Activated naive CD8-positive, alpha-beta T cell treated with anti-CD3 and anti-CD28 coated beads, Interleukin-2, amount 10 ng/mL, durations not matched to agents 7 days and 5 days (primary cell): ENCODE data around the gene SPATA21. TPM values are rescaled to one million over a fixed set of nuclear protein-coding genes. Genes with fewer than 3 reads are reported as not detected.

ENCODE experiments used
- ATAC-seq: fragments of 150-1000 bp; cut with Tn5 transposase; one replicate; pipeline ENCODE4 v1.10.0; 2021; ENCODE audit warnings: low read depth, moderate library complexity
- POLR2A ChIA-PET: fragments of 350-600 bp; sonication (Branson Sonifier 250); formaldehyde crosslinking; loops from one replicate; lab custom pipeline; 2021; ENCODE audit warnings: antibody characterized with exemption; lab: Charles Lee
- DNase-seq: peaks from one replicate; pipeline ENCODE4 v3.0.0; 2021
- H3K27ac Mint-ChIP-seq: one replicate; pipeline ENCODE4 v1.8.0; 2022; ENCODE audit warnings: mild to moderate bottlenecking, mixed read lengths
- H3K27me3 Mint-ChIP-seq: one replicate; pipeline ENCODE4 v1.8.0; 2022; ENCODE audit warnings: mild to moderate bottlenecking, moderate library complexity, mixed read lengths
- H3K36me3 Mint-ChIP-seq: one replicate; pipeline ENCODE4 v1.8.0; 2021; ENCODE audit warnings: mild to moderate bottlenecking, mixed read lengths
- H3K4me1 Mint-ChIP-seq: one replicate; pipeline ENCODE4 v1.8.0; 2021; ENCODE audit warnings: mixed read lengths
- H3K4me3 Mint-ChIP-seq: one replicate; pipeline ENCODE4 v1.8.0; 2022; ENCODE audit warnings: mild to moderate bottlenecking, moderate library complexity, mixed read lengths
- H3K9me3 Mint-ChIP-seq: one replicate; pipeline ENCODE4 v1.8.0; 2021; ENCODE audit warnings: mixed read lengths
- total RNA-seq, 2 experiments: library from RNA; stranded (reverse); gene quantifications; one replicate each; pipeline ENCODE4 v1.2.3, GENCODE V29; 2021

SPATA21 gene
- total RNA-seq, 2 experiments from 2014 or later: not detected

- no peaks in the 10 kb centered on the region for H3K27me3 Mint-ChIP-seq
- no peak overlapping the region for H3K27ac Mint-ChIP-seq
- no peaks in the 10 kb centered on the region for H3K9me3 Mint-ChIP-seq
- no peak for DNase-seq
- POLR2A ChIA-PET: interaction anchor here (1.1 to 3.2 kb wide), 4 partner anchors 8 to 73 kb away, joined by 3 to 11 read pairs (median 8); partner anchors contain the start of genes FBXO42, NECAP2 and SZRD1
- peaks cover 14% of the 10 kb centered on the region for H3K4me1 Mint-ChIP-seq
- no peaks in the 10 kb centered on the region for H3K36me3 Mint-ChIP-seq
- no peak overlapping the region for H3K4me3 Mint-ChIP-seq
- ATAC-seq: no peak
These were observed 11.8 kb downstream of the SPATA21 start for GRCh38 chr1:16425125-16426025.

DNA sequence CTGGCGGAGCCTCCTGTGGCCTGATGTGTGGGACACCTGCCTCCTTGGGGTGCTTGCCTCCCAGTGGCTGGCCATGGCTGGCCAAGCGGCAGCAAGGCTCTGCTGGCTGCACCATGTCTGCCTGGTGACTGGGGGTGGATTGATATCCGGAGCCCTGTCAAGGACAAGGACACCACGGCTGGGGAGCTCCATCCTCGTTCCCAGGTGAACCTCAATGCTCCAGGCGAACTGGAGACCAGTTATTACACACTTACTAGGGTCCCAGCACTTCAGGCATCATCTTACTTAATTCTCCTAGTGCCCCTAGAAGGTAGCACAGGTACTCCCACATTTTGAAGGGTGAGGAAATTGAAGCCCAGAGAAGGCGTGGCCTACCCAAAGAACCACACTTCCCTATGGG is 15.2 kb downstream of the SPATA21 start:
- Mint-ChIP-seq H3K4me3 (no peak overlapping the region), H3K9me3 (no peaks in the 10 kb centered on the region), H3K4me1 (peaks cover 28% of the 10 kb centered on the region), H3K27ac (peak overlapping the region; percentile 94), H3K27me3 (no peaks in the 10 kb centered on the region), H3K36me3 (no peaks in the 10 kb centered on the region)
- ATAC-seq (no peak), DNase-seq (no peak)
- POLR2A ChIA-PET: interaction anchor here (1.9 to 4.0 kb wide), 2 partner anchors 18 to 92 kb away, joined by 5 to 28 read pairs; partner anchors contain the start of gene NECAP2

GRCh38 chr1:16421201-16421600 is 16.0 kb downstream of the SPATA21 start:
- peaks cover 28% of the 10 kb centered on the region for H3K4me1 Mint-ChIP-seq
- no peaks in the 10 kb centered on the region for H3K36me3 Mint-ChIP-seq
- no peak for DNase-seq
- H3K4me3 Mint-ChIP-seq: peak overlapping the region; percentile 68
- H3K27ac Mint-ChIP-seq: peak overlapping the region; percentile 94
- POLR2A ChIA-PET: interaction anchor here (1.2 to 4.0 kb wide), 9 partner anchors 16 to 92 kb away, joined by 3 to 28 read pairs (median 7); partner anchors contain the start of genes FBXO42, NECAP2 and SZRD1
- H3K9me3 Mint-ChIP-seq: no peaks in the 10 kb centered on the region
- ATAC-seq: peak; percentile 41
- peaks cover 3% of the 10 kb centered on the region for H3K27me3 Mint-ChIP-seq

- Mint-ChIP-seq H3K36me3 (no peaks in the 10 kb centered on the region), H3K4me1 (peaks cover 28% of the 10 kb centered on the region), H3K27me3 (peaks cover 4% of the 10 kb centered on the region), H3K27ac (peak overlapping the region; percentile 94), H3K4me3 (peak overlapping the region; percentile 68), H3K9me3 (no peaks in the 10 kb centered on the region)
- ATAC-seq (peak; percentile 97), DNase-seq (peak; percentile 69)
- POLR2A ChIA-PET: interaction anchor here (0.6 to 4.0 kb wide), 11 partner anchors 15 to 93 kb away, joined by 3 to 28 read pairs (median 7); partner anchors contain the start of genes FBXO42, NECAP2 and SZRD1
These were observed 16.7 kb downstream of the SPATA21 start for GRCh38 chr1:16420424-16421118.

DNA sequence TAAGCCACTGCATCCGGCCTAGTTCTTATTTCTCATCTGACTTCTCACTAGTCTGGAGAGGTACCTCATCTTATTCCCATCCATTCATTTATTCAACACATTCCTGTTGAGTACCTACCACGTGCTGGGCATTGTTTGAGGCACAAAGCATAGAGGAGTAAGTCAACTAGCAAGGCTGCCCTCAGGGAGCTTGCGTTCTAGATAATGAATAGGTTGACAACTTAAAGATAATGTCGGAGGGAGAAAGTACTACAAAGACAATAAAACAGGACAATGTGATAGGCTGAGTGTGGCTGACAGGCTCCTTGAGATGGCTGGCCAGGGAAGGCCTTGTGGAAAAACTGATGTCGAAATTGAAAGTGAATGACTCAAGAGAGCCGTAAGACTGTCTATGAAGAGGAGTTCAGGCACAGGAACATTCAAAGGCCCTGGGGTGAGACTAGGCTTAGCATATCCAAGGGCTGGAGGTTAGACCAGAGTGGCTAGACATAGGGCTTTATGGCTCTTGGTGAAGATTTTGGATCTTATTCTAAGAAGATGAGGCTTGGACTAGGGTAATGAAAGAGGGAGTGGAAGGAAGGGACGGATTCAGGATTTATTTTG is 18.3 kb downstream of the SPATA21 start:
- H3K4me1 Mint-ChIP-seq: peaks cover 28% of the 10 kb centered on the region
- POLR2A ChIA-PET: interaction anchor here (1.0 kb wide), 1 partner anchor 11 kb away, joined by 3 read pairs; no protein-coding TSS in a partner anchor
- no peak overlapping the region for H3K4me3 Mint-ChIP-seq
- DNase-seq: no peak
- H3K27me3 Mint-ChIP-seq: peaks cover 4% of the 10 kb centered on the region
- H3K36me3 Mint-ChIP-seq: no peaks in the 10 kb centered on the region
- no peaks in the 10 kb centered on the region for H3K9me3 Mint-ChIP-seq
- peak overlapping the region; percentile 63 for H3K27ac Mint-ChIP-seq
- ATAC-seq: no peak

GRCh38 chr1:16413191-16413590 is 24.0 kb downstream of the SPATA21 start:
- ATAC-seq: no peak
- no peak overlapping the region for H3K4me3 Mint-ChIP-seq
- POLR2A ChIA-PET: no interaction called here
- H3K27ac Mint-ChIP-seq: no peak overlapping the region
- H3K36me3 Mint-ChIP-seq: no peaks in the 10 kb centered on the region
- peaks cover 3% of the 10 kb centered on the region for H3K4me1 Mint-ChIP-seq
- no peak for DNase-seq
- H3K9me3 Mint-ChIP-seq: no peaks in the 10 kb centered on the region
- peaks cover 6% of the 10 kb centered on the region for H3K27me3 Mint-ChIP-seq

GRCh38 chr1:16410803-16411202 is 26.4 kb downstream of the SPATA21 start:
- H3K4me3 Mint-ChIP-seq: no peak overlapping the region

GRCh38 chr1:16409536-16410152 is 27.6 kb downstream of the SPATA21 start:
- POLR2A ChIA-PET: no interaction called here
- ATAC-seq: no peak
- no peak overlapping the region for H3K27ac Mint-ChIP-seq
- peaks cover 1% of the 10 kb centered on the region for H3K4me1 Mint-ChIP-seq
- H3K36me3 Mint-ChIP-seq: no peaks in the 10 kb centered on the region
- peaks cover 2% of the 10 kb centered on the region for H3K27me3 Mint-ChIP-seq
- no peak overlapping the region for H3K4me3 Mint-ChIP-seq
- DNase-seq: no peak
- no peaks in the 10 kb centered on the region for H3K9me3 Mint-ChIP-seq

More at GRCh38 chr1:16410803-16411202, 26.4 kb downstream of the SPATA21 start:
- H3K36me3 Mint-ChIP-seq: no peaks in the 10 kb centered on the region
- H3K27me3 Mint-ChIP-seq: peaks cover 2% of the 10 kb centered on the region
- DNase-seq (no peak), ATAC-seq (no peak)
- H3K27ac Mint-ChIP-seq: no peak overlapping the region
- POLR2A ChIA-PET: no interaction called here
- no peaks in the 10 kb centered on the region for H3K9me3 Mint-ChIP-seq
- H3K4me1 Mint-ChIP-seq: no peaks in the 10 kb centered on the region

DNA sequence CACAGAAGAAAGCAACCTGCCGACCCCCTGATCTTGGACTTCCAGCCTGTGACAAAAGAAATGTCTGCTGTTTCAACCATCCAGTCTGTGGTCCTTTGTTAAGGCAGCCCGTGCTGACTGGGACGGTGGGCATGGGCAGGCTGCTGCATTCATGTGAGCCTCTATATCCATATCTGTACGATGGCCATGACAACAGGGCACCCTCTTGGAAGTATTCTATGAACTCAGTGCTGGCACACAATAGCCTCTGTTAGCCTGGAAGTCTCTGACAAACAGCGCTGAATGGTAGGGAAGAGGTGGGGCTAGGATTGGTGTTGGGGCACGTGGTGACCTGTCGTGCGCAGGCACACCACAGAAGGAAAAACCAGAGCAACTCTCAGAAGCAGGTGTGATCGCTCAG is 30.4 kb downstream of the SPATA21 start:
- ATAC-seq (no peak), DNase-seq (no peak)
- no peak overlapping the region for H3K27ac Mint-ChIP-seq
- H3K36me3 Mint-ChIP-seq: peaks cover 1% of the 10 kb centered on the region
- H3K27me3 Mint-ChIP-seq: peaks cover 2% of the 10 kb centered on the region
- H3K4me3 Mint-ChIP-seq: no peak overlapping the region
- peaks cover 1% of the 10 kb centered on the region for H3K4me1 Mint-ChIP-seq
- H3K9me3 Mint-ChIP-seq: no peaks in the 10 kb centered on the region
- POLR2A ChIA-PET: no interaction called here

DNA sequence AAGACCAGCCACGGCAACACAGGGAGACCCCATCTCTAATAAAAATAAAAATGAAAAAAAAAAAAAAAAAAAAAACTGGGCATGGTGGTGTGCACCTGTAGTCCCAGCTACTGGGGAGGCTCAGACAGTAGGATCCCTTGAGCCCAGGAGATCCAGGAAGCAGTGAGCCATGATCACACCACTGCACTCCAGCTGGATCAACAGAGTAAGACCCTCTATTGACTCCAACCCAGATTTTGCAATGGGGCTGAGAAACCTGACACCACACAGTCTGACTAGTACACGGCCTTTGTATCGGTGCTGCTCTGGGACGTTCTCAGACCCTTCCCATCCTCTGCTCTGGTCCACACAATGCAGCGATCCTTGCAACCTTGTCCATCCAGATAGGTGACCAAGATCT is 31.8 kb downstream of the SPATA21 start:
- DNase-seq (no peak), ATAC-seq (no peak)
- Mint-ChIP-seq H3K36me3 (peaks cover 1% of the 10 kb centered on the region), H3K9me3 (no peaks in the 10 kb centered on the region), H3K4me1 (peaks cover 1% of the 10 kb centered on the region), H3K27ac (no peak overlapping the region), H3K4me3 (no peak overlapping the region), H3K27me3 (peaks cover 2% of the 10 kb centered on the region)
- POLR2A ChIA-PET: interaction anchor here (0.7 to 1.0 kb wide), 2 partner anchors 15 to 17 kb away, joined by 3 to 4 read pairs; no protein-coding TSS in a partner anchor

DNA sequence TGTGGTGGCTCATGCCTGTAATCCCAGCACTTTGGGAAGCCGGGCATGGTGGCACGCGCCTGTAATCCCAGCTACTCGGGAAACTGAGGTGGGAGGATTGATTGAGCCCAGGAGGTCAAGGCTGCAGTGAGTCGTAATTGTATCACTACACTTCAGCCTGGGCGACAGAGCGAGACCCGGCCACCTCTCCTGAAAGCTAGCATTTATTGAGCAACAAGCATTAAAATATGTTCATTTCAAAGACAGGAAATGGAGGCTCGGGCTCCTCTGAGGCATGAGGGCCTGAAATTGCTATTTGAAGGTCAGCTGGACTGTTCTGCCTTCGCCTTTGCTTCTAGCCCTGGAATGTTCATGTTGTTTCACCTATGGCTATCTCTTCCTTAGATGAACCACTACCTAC is 34.5 kb downstream of the SPATA21 start:
- POLR2A ChIA-PET: no interaction called here

GRCh38 chr1:16398371-16398953 is 38.8 kb downstream of the SPATA21 start:
- Mint-ChIP-seq H3K4me1 (peaks cover 10% of the 10 kb centered on the region), H3K9me3 (no peaks in the 10 kb centered on the region), H3K4me3 (no peak overlapping the region), H3K27ac (no peak overlapping the region), H3K36me3 (peaks cover 13% of the 10 kb centered on the region), H3K27me3 (no peaks in the 10 kb centered on the region)
- DNase-seq (no peak), ATAC-seq (no peak)
- POLR2A ChIA-PET: no interaction called here

More for the DNA sequence above, 34.5 kb downstream of the SPATA21 start:
- H3K4me3 Mint-ChIP-seq: no peak overlapping the region
- no peak overlapping the region for H3K27ac Mint-ChIP-seq
- H3K36me3 Mint-ChIP-seq: peaks cover 7% of the 10 kb centered on the region
- no peak for DNase-seq
- no peak for ATAC-seq
- no peaks in the 10 kb centered on the region for H3K27me3 Mint-ChIP-seq
- no peaks in the 10 kb centered on the region for H3K9me3 Mint-ChIP-seq
- H3K4me1 Mint-ChIP-seq: peaks cover 4% of the 10 kb centered on the region
